Spleen (tissue), 7 donors: Measurements from ENCODE around the gene DEFB110.

Experiments used
- POLR2A ChIP-seq, 3 donors: fragments of 450-650 bp; IDR thresholded peaks; one replicate each; pipeline ENCODE4 v1.5.1; 2017; ENCODE audit warnings: antibody characterized with exemption in 3 of 3, mild to moderate bottlenecking in 1 of 3
- TF ChIP-seq, protein P1 (sequence below), 11 experiments: fragments of 200-600 bp in 7 of 11; fragments of 450-650 bp in 4 of 11; sonication (generic) in 4 of 11; IDR thresholded peaks in 8 of 11; conservative IDR thresholded peaks in 3 of 11; 1 replicate in 7 of 11; 2 replicates in 4 of 11; pipeline versions ENCODE4 v1.4.0 to v1.8.0; 2016 to 2021; ENCODE audit warnings: antibody characterized with exemption in 11 of 11, inconsistent platforms in 4 of 11, mild to moderate bottlenecking in 1 of 11
- donor health status: DM: no; HTN: no; CAD: no; lungs with moderate emphysema.
- donor health status: DM: no; HTN: no; CAD: no.
- donor health status: DM: no; HTN: no; CAD: no.

DNA sequence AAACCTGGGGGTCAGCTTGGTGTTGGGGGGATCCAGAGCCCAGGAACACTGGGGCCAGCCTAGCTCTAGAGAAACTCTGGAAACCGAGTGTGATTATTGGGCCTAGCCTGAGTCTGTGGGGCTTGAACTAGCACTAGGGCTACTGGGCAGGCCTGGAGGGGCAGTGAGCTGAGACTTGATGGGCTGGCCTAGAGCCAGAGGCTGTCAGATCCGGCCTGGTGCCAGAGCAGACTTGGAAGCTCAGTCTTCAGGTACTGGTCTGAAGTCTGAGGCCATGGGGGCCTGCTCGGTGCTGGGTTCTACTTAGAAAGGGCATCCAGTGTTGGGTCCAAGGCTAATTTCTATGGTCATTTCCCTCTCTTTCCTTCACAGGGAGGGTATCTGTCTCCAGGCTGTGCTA lies 25.2 kb upstream of the DEFB110 start:
- no peak for TF ChIP-seq POLR2A (IDR thresholded peaks at IDR 0.05)
- TF ChIP-seq, protein P1, sequence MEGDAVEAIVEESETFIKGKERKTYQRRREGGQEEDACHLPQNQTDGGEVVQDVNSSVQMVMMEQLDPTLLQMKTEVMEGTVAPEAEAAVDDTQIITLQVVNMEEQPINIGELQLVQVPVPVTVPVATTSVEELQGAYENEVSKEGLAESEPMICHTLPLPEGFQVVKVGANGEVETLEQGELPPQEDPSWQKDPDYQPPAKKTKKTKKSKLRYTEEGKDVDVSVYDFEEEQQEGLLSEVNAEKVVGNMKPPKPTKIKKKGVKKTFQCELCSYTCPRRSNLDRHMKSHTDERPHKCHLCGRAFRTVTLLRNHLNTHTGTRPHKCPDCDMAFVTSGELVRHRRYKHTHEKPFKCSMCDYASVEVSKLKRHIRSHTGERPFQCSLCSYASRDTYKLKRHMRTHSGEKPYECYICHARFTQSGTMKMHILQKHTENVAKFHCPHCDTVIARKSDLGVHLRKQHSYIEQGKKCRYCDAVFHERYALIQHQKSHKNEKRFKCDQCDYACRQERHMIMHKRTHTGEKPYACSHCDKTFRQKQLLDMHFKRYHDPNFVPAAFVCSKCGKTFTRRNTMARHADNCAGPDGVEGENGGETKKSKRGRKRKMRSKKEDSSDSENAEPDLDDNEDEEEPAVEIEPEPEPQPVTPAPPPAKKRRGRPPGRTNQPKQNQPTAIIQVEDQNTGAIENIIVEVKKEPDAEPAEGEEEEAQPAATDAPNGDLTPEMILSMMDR (IDR thresholded peaks at IDR 0.05 in 8 of 11, conservative IDR thresholded peaks at IDR 0.05 in 3 of 11): no peak
